Esophagus (tissue), 2 donors: ENCODE measurements around the gene SESN3. TPM values are rescaled to one million over a fixed set of nuclear protein-coding genes. Genes with fewer than 3 reads are reported as not detected.
"Not testable (repeated sequence)": the region's sequence is repeated elsewhere in the genome, so short reads cannot be mapped to it uniquely, and the experiment has no call there.

Experiments
- H3K27ac ChIP-seq, 2 donors: one replicate each; pipeline ENCODE4 v1.5.1; 2013; ENCODE audit warnings: low read depth in 2 of 2, mild to moderate bottlenecking in 2 of 2, inconsistent platforms in 1 of 2, low read length in 1 of 2, moderate library complexity in 1 of 2
- H3K27me3 ChIP-seq, 2 donors: one replicate each; pipeline ENCODE4 v1.6.1; 2013; ENCODE audit warnings: low read length in 2 of 2, control low read depth in 1 of 2, mild to moderate bottlenecking in 1 of 2; ENCODE audit not compliant: insufficient read depth in 2 of 2, control insufficient read depth in 1 of 2
- H3K36me3 ChIP-seq, 2 donors: one replicate each; pipeline ENCODE4 v1.6.1; 2013; ENCODE audit warnings: low read length in 1 of 2; ENCODE audit not compliant: control insufficient read depth in 2 of 2, insufficient read depth in 2 of 2
- H3K4me1 ChIP-seq, 2 donors: one replicate each; pipeline ENCODE4 v1.6.1; 2013; ENCODE audit warnings: low read length in 1 of 2; ENCODE audit not compliant: control insufficient read depth in 2 of 2, insufficient read depth in 2 of 2
- H3K4me3 ChIP-seq, 2 donors: one replicate each; pipeline ENCODE4 v1.5.1; 2013; ENCODE audit warnings: low read length in 2 of 2, mild to moderate bottlenecking in 2 of 2, low read depth in 1 of 2, moderate library complexity in 1 of 2
- H3K9me3 ChIP-seq, 2 donors: one replicate each; pipeline ENCODE4 v1.6.1; 2013; ENCODE audit warnings: mild to moderate bottlenecking in 2 of 2, low read depth in 1 of 2, low read length in 1 of 2, moderate library complexity in 1 of 2; ENCODE audit not compliant: control insufficient read depth in 2 of 2, insufficient read depth in 1 of 2
- WGBS, 2 donors: extraction: QIAGEN DNeasy Blood & Tissue Kit; methylation state at CpG; one replicate each; pipeline ENCODE4 v1.1.7; 2013; 5-methylcytosine and 5-hydroxymethylcytosine counted together
- polyA plus RNA-seq, 2 donors: library from polyadenylated mRNA; stranded (reverse); fragments of 200-250 nt; gene quantifications; one replicate each; pipeline ENCODE4 v1.2.3, GENCODE V29; 2013
- donor health status: healthy with polysubstance abuse.
- donor health status: Bipolar disorder and iron deficiency.

The SESN3 gene
- polyA plus RNA-seq, 2 donors, result 3.7 TPM

- H3K27me3 ChIP-seq, result no peaks in the 10 kb centered on the region
- no peak overlapping the region for H3K4me3 ChIP-seq
- no peaks in the 10 kb centered on the region for H3K9me3 ChIP-seq
- H3K27ac ChIP-seq, result no peak overlapping the region
- H3K4me1 ChIP-seq, result peaks cover 0 to 3% of the 10 kb centered on the region in 2 donors
- H3K36me3 ChIP-seq, result no peaks in the 10 kb centered on the region
These were observed 93.7 kb downstream of the SESN3 start for GRCh38 chr11:95137299-95137698.

- H3K27ac ChIP-seq, H3K27me3 ChIP-seq, H3K4me1 ChIP-seq, H3K4me3 ChIP-seq, H3K36me3 ChIP-seq, H3K9me3 ChIP-seq: not testable (repeated sequence)
- 94 to 96% methylated on average over 4 of the region's 4 CpGs for WGBS, 2 donors
These were observed 94.3 kb downstream of the SESN3 start for GRCh38 chr11:95136747-95137146.

- 97 to 99% methylated on average over 2 of the region's 2 CpGs for WGBS, 2 donors
These were observed 95.1 kb downstream of the SESN3 start for GRCh38 chr11:95135880-95136279.

GRCh38 chr11:95135155-95135554 lies 95.8 kb downstream of the SESN3 start:
- Histone ChIP-seq H3K27me3 (no peaks in the 10 kb centered on the region), H3K9me3 (no peaks in the 10 kb centered on the region), H3K27ac (peak overlapping the region in 1 of 2 donors; percentile 64), H3K4me3 (no peak overlapping the region), H3K4me1 (peaks cover 0 to 3% of the 10 kb centered on the region in 2 donors), H3K36me3 (peaks cover 0 to 4% of the 10 kb centered on the region in 2 donors)
- 57 to 73% methylated on average over 3 to 6 of the region's 6 CpGs for WGBS, 2 donors

More at GRCh38 chr11:95135880-95136279, 95.1 kb downstream of the SESN3 start:
- H3K36me3 ChIP-seq, result peaks cover 0 to 4% of the 10 kb centered on the region in 2 donors
- H3K4me1 ChIP-seq, result peaks cover 0 to 3% of the 10 kb centered on the region in 2 donors
- H3K9me3 ChIP-seq, result no peaks in the 10 kb centered on the region
- H3K27ac ChIP-seq, result no peak overlapping the region
- H3K27me3 ChIP-seq, result no peaks in the 10 kb centered on the region
- no peak overlapping the region for H3K4me3 ChIP-seq

- Histone ChIP-seq H3K36me3 (peaks cover 0 to 4% of the 10 kb centered on the region in 2 donors), H3K4me3 (no peak overlapping the region), H3K4me1 (peaks cover 0 to 3% of the 10 kb centered on the region in 2 donors), H3K27me3 (no peaks in the 10 kb centered on the region), H3K9me3 (no peaks in the 10 kb centered on the region), H3K27ac (peak overlapping the region; percentile 14 to 64)
- WGBS, 2 donors, result 32 to 48% methylated on average over 5 of the region's 5 CpGs
These were observed 96.5 kb downstream of the SESN3 start for GRCh38 chr11:95134491-95134890.

DNA sequence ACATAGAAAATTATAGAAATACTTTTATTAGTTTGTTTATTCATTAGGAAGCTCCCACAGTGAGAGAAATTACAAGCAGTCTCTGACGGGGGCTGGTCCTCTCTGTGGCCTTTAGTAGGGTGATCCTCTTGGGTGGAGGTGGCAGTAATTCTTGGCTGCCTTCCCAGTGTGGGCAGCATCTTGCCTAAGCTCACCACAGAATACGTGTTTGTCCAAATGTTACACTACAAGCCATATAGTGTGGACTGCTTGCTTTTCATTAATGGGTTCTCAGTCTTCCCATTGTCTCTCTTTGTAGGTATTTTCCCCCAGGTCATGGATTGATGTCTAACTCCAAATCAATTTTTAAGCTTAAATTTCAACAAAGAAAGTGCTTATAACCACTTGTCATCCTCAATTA lies 98.0 kb downstream of the SESN3 start:
- no peak overlapping the region for H3K27ac ChIP-seq
- H3K27me3 ChIP-seq, result no peaks in the 10 kb centered on the region
- H3K4me1 ChIP-seq, result peaks cover 0 to 3% of the 10 kb centered on the region in 2 donors
- H3K4me3 ChIP-seq, result no peak overlapping the region
- peaks cover 4 to 7% of the 10 kb centered on the region in 2 donors for H3K36me3 ChIP-seq
- WGBS, 2 donors, result 44 to 60% methylated on average over 2 of the region's 2 CpGs
- H3K9me3 ChIP-seq, result no peaks in the 10 kb centered on the region

DNA sequence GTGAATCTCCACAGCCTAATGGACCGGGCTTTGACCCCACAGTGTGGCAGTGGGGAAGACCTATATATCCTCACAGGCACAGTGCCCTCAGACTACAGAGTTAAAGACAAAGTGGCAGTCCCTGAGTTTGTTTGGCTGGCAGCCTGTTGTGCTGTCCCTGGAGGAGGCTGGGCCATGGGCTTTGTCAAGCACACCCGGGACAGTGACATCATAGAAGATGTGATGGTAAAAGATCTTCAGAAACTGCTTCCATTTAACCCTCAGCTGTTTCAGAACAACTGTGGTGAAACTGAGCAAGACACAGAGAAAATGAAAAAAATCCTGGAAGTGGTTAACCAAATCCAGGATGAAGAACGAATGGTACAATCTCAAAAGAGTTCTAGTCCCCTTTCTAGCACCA lies 102.4 kb downstream of the SESN3 start:
- Histone ChIP-seq H3K27me3 (no peaks in the 10 kb centered on the region), H3K9me3 (no peaks in the 10 kb centered on the region), H3K27ac (no peak overlapping the region), H3K4me1 (no peaks in the 10 kb centered on the region), H3K4me3 (no peak overlapping the region), H3K36me3 (peaks cover 4 to 7% of the 10 kb centered on the region in 2 donors)
- 83 to 92% methylated on average over 3 of the region's 3 CpGs for WGBS, 2 donors

DNA sequence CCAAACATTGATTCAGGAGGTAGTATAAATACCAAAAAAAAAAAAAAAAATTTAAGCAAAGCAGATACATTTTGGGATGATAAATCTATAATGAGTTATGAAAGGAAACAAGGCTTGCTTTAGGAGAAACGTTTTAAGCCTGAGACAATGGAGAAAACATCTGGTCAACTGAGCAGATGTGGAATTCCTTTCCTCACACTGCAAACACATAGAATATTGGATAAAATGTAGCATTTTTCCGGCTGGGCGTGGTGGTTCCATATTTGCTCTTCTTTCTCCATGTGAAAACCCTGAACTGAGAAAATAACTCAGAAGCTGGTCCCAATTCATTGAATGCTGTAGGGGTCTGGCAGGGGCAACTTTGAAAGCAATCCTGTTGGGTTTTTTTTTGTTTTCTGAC lies 107.4 kb downstream of the SESN3 start:
- Histone ChIP-seq H3K27ac (no peak overlapping the region), H3K36me3 (peaks cover 0 to 2% of the 10 kb centered on the region in 2 donors), H3K9me3 (no peaks in the 10 kb centered on the region), H3K4me1 (peaks cover 4 to 16% of the 10 kb centered on the region in 2 donors), H3K27me3 (no peaks in the 10 kb centered on the region), H3K4me3 (no peak overlapping the region)
- WGBS, 2 donors, result 78 to 84% methylated on average over 3 of the region's 3 CpGs

- Histone ChIP-seq H3K27ac (no peak overlapping the region), H3K27me3 (no peaks in the 10 kb centered on the region), H3K4me1 (peaks cover 4 to 16% of the 10 kb centered on the region in 2 donors), H3K36me3 (no peaks in the 10 kb centered on the region), H3K9me3 (no peaks in the 10 kb centered on the region), H3K4me3 (no peak overlapping the region)
- 90 to 95% methylated on average over 1 of the region's 1 CpG for WGBS, 2 donors
These were observed 109.3 kb downstream of the SESN3 start for GRCh38 chr11:95121698-95122097.

DNA sequence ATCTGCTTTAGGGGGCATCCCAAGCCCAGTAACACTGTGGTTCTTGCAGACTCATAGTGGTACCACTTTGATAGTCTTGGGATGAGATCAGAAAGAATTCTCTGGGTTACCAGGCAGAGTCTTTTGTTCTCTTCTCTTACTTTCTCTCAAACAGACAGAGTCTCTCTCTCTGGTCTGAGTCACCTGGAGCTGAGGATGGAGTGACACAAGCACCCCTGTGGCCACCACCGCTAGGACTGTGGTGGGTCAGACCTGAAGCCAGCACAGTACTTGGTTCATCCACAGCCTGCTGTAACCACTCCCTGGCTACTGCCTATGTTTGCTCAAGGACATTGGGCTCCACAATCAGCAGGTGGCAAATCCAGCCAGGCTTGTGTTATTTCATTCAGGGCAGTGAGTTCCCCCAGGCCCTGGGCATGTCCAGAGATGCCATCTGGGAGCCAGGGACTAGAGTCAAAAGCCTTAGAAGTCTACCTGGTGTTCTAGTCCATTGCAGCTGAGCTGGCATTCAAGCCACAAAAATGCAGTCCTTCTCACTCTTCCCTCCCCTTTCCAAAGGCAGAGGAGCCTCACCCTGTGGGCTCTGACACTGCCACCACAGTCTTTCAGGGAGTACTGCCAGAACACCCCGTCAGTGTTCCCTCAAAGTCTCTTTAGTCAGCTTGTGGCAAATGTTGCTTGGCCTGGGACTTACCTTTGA lies 111.5 kb downstream of the SESN3 start:
- Histone ChIP-seq H3K9me3 (no peaks in the 10 kb centered on the region), H3K4me3 (no peak overlapping the region), H3K27me3 (no peaks in the 10 kb centered on the region), H3K4me1 (peaks cover 4 to 16% of the 10 kb centered on the region in 2 donors), H3K36me3 (no peaks in the 10 kb centered on the region), H3K27ac (peak overlapping the region; percentile 69 to 89)
- WGBS, 2 donors, result 55 to 62% methylated on average over 2 of the region's 2 CpGs
